Ascending aorta (tissue), 2 donors: ENCODE data around the gene TRAF6. TPM values are rescaled to one million over a fixed set of nuclear protein-coding genes. Genes with fewer than 3 reads are reported as not detected.
A peak's percentile ranks its signal among the peaks of the same experiment; 100 is the strongest.
"Not testable (repeated sequence)": the region's sequence is repeated elsewhere in the genome, so short reads cannot be mapped to it uniquely, and the experiment has no call there.

ENCODE experiments used
- DNase-seq, 2 donors: peaks; one replicate each; pipeline ENCODE4 v3.0.0-alpha.2; 2019; ENCODE audit warnings: low spot score in 2 of 2
- H3K27ac ChIP-seq, 2 donors: fragments of 200-600 bp; sonication (generic); one replicate each; pipeline ENCODE4 v1.5.1; 2016 to 2017; ENCODE audit warnings: mild to moderate bottlenecking in 1 of 2
- H3K27me3 ChIP-seq: fragments of 200-600 bp; sonication (generic); one replicate; pipeline ENCODE4 v1.5.1; 2017
- H3K36me3 ChIP-seq, 2 donors: fragments of 200-600 bp; sonication (generic); one replicate each; pipeline ENCODE4 v1.5.1; 2016
- H3K4me1 ChIP-seq, 2 donors: fragments of 200-600 bp; sonication (generic); one replicate each; pipeline ENCODE4 v1.5.1; 2016 to 2017; ENCODE audit warnings: mild to moderate bottlenecking in 1 of 2
- H3K4me3 ChIP-seq, 2 donors: fragments of 200-600 bp; sonication (generic); one replicate each; pipeline ENCODE4 v1.5.1; 2016 to 2017; ENCODE audit warnings: mild to moderate bottlenecking in 1 of 2
- H3K9me3 ChIP-seq, 2 donors: fragments of 200-600 bp; sonication (generic); one replicate each; pipeline ENCODE4 v1.5.1; 2016
- CTCF ChIP-seq, 3 experiments: fragments of 200-600 bp in 2 of 3; fragments of 450-650 bp in 1 of 3; sonication (generic) in 2 of 3; IDR thresholded peaks; one replicate each; pipeline ENCODE4 v1.5.1; 2016 to 2019; ENCODE audit warnings: antibody characterized with exemption in 3 of 3, mild to moderate bottlenecking in 1 of 3, moderate library complexity in 1 of 3
- intact Hi-C: fragments of 100-400 bp; cut with DNase I; formaldehyde crosslinking; loops from one replicate; pipeline ENCODE4 v1.15.1; 2023
- total RNA-seq: library from RNA; depleted of rRNA; stranded (reverse); fragments of >200 nt; gene quantifications from one replicate; pipeline ENCODE4 v1.1.0, GENCODE V29; 2016

Gene TRAF6
- total RNA-seq = 4.8 TPM

DNA sequence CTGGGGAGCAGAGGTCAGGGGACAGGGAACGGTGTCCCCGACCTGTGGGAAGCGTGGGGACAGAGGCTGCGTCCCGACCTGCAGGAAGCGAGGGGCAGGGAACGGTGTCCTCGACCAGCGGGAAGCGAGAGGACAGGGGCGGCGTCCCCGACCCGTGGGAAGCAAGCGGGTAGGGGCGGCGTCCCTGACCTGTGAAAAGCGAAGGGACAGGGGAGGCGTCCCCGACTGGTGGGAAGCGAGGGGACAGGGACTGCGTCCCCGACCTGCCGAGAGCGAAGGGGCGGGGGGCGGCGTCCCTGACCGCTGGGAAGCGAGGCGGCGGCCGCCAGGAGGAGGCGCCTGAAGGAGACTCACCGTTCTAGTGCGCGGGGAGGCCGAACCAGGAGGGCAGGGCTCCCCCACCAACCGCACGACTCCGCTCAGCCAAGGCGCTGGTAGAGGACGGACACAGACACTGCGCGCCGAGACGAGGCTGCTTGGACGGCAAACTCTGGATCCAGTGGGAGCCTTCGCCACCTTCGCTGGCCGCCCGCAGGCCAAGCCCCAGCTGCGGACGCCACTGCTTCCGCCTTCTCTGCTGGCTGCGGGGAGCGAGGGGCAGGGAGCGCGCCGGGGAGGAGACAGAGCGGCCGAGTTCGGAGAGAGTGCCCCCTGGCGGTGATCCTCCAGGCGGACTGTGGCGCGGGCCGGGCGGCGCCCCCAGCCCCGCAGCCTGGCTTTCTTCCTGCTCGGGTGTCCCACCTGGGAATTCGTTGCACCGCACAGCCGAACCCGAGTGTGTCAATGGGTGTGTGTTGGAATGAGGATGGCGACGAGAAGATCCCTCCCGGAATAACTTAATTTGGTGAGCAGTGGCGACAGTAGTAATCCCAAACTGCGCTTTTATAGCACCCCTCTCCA lies at the start of gene TRAF6:
TSS of gene TRAF6 (minus strand) at position 579 of the 900 bp plus-strand sequence. CDS start 8,757 bp downstream, outside the sequence.
- Histone ChIP-seq H3K27ac (peak within 1 kb of the TSS; percentile 86 to 91), H3K9me3 (no peaks in the 10 kb centered on the region), H3K27me3 (no peaks in the 10 kb centered on the region), H3K4me3 (peak within 1 kb of the TSS; percentile 87 to 92), H3K36me3 (no peaks in the 10 kb centered on the region), H3K4me1 (peaks cover 0 to 3% of the 10 kb centered on the region in 2 donors)
- intact Hi-C loops = loop anchor here (5.0 kb wide), 3 partner anchors 82 to 1593 kb away; partner anchors contain the start of genes APIP, IFTAP and PDHX
- peak; percentile 85 to 90 (median 88) for TF ChIP-seq CTCF (IDR thresholded peaks at IDR 0.05)
- peak; percentile 41 to 93 for DNase-seq

DNA sequence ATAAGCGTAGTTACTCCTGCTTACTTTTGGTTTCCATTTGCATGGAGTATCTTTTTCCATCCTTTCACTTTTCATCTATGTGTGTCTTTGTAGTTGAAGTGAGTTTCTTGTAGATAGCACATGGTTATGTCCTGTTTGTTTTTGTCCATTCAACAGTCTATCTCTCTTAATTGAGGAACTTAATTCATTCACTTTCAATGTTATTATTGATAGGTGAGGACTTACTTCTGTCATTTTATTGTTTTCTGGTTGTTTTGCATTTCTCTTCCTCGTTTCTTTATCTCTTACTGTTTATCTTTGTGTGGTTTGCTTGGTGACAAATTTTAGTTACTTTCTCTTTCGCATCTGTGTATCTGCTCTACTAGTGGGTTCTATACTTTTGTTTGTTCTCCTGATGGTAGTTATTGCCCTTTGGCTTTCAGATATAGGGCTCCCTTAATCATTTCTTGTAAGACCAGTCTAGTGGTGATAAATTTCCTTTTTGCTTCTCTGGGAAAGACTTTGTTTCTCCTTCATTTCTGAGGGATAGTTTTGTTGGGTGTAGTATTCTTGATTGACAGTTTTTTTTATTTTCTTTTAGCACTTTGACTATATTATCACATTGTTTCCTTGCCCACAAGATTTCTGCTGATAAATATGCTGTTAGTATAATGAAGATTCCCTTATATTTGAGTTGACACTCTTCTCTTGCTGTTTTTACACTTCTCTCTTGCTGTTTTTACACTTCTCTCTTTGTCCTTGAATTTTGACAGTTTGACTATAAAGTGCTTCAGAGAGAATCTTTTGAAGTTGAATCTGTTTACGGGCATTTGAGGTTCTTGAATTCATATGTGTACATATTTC lies 48.7 kb upstream of the TRAF6 start:
- peaks cover 0 to 4% of the 10 kb centered on the region in 2 donors for H3K9me3 ChIP-seq
- intact Hi-C loops = no loop called here

GRCh38 chr11:36557991-36558390 lies 47.9 kb upstream of the TRAF6 start:
- intact Hi-C loops = no loop called here
- peaks cover 0 to 4% of the 10 kb centered on the region in 2 donors for H3K9me3 ChIP-seq
- no peak overlapping the region for H3K4me3 ChIP-seq
- H3K4me1 ChIP-seq = no peaks in the 10 kb centered on the region
- DNase-seq = no peak
- no peaks in the 10 kb centered on the region for H3K27me3 ChIP-seq
- TF ChIP-seq CTCF (IDR thresholded peaks at IDR 0.05) = no peak
- H3K36me3 ChIP-seq = no peaks in the 10 kb centered on the region
- no peak overlapping the region for H3K27ac ChIP-seq

More for the DNA sequence above, 48.7 kb upstream of the TRAF6 start:
- no peaks in the 10 kb centered on the region for H3K36me3 ChIP-seq
- no peak overlapping the region for H3K4me3 ChIP-seq
- no peaks in the 10 kb centered on the region for H3K27me3 ChIP-seq
- DNase-seq = no peak
- H3K27ac ChIP-seq = no peak overlapping the region
- no peaks in the 10 kb centered on the region for H3K4me1 ChIP-seq
- no peak for TF ChIP-seq CTCF (IDR thresholded peaks at IDR 0.05)

GRCh38 chr11:36557390-36557789 lies 47.3 kb upstream of the TRAF6 start:
- H3K4me1 ChIP-seq, H3K9me3 ChIP-seq, DNase-seq, H3K27me3 ChIP-seq, H3K36me3 ChIP-seq, intact Hi-C loops, H3K4me3 ChIP-seq, H3K27ac ChIP-seq: not testable (repeated sequence)

DNA sequence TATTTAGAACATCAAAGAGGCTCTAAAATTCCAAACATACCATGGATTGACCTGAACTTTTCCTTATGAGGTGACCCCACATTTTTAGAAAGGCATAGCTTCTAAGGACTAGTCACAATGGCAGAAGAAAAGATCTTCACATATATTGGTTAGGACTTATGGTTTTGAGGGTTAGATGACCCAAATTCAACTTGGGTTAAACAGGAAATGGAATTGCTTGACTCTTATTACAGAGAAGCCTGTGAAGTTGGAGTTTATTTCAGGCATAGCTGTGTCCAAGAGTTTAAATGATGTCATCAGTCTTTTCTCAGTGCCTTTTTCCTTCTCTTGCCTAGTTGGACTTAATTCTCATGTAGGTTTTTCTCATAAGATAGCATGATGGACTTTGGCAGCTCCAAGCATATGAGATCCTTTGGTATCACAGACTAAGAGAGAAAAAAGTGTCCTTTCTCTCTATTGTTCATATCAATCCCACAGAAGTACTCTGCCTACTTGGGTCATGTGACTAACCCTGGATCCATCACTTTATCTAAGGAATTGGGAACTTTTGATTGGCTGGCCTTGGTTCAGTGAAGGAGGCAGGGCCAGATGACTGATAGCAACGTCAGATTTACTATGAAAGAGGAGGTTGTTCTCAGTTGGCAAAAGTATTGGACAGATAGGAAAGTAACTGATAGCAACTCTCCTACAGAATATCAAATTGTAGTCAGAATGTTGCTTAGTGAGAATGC lies 40.5 kb upstream of the TRAF6 start:
- no peaks in the 10 kb centered on the region for H3K4me1 ChIP-seq
- intact Hi-C loops = no loop called here
- DNase-seq = no peak
- TF ChIP-seq CTCF (IDR thresholded peaks at IDR 0.05) = no peak
- no peaks in the 10 kb centered on the region for H3K36me3 ChIP-seq
- no peak overlapping the region for H3K4me3 ChIP-seq
- H3K27me3 ChIP-seq = no peaks in the 10 kb centered on the region
- no peak overlapping the region for H3K27ac ChIP-seq
- no peaks in the 10 kb centered on the region for H3K9me3 ChIP-seq
